Neuron (in vitro differentiated cells): ENCODE data around the gene RNF8.
"Not testable (repeated sequence)": the region's sequence is repeated elsewhere in the genome, so short reads cannot be mapped to it uniquely, and the experiment has no call there.

ENCODE experiments used
- H2AFZ ChIP-seq: one replicate; pipeline ENCODE4 v1.6.1; 2013; ENCODE audit warnings: low read depth, mild to moderate bottlenecking, inconsistent platforms, low read length, moderate library complexity
- H3K27me3 ChIP-seq: one replicate; pipeline ENCODE4 v1.6.1; 2013; ENCODE audit warnings: low read length; ENCODE audit not compliant: insufficient read depth
- H3K36me3 ChIP-seq: one replicate; pipeline ENCODE4 v1.6.1; 2013; ENCODE audit warnings: low read length; ENCODE audit not compliant: insufficient read depth
- H3K4me1 ChIP-seq: one replicate; pipeline ENCODE4 v1.6.1; 2013; ENCODE audit warnings: low read length; ENCODE audit not compliant: insufficient read depth
- H3K4me3 ChIP-seq: 2 replicates; pipeline ENCODE4 v1.5.1; 2013; ENCODE audit warnings: mild to moderate bottlenecking, low read length, moderate library complexity
- H3K9me3 ChIP-seq: one replicate; pipeline ENCODE4 v1.6.1; 2013; ENCODE audit warnings: low read length

RNF8 gene

GRCh38 chr6:37435816-37436215 lies 82.0 kb downstream of the RNF8 start:
- H3K4me3 ChIP-seq = no peak overlapping the region

GRCh38 chr6:37438930-37439329 lies 85.1 kb downstream of the RNF8 start:
- Histone ChIP-seq H3K4me1 (peaks cover 5% of the 10 kb centered on the region), H2AFZ (no peak overlapping the region), H3K36me3 (peaks cover 29% of the 10 kb centered on the region), H3K9me3 (no peaks in the 10 kb centered on the region), H3K27me3 (no peaks in the 10 kb centered on the region), H3K4me3 (no peak overlapping the region)

More at GRCh38 chr6:37435816-37436215, 82.0 kb downstream of the RNF8 start:
- H3K9me3 ChIP-seq = no peaks in the 10 kb centered on the region
- H3K36me3 ChIP-seq = peaks cover 20% of the 10 kb centered on the region
- no peak overlapping the region for H2AFZ ChIP-seq
- no peaks in the 10 kb centered on the region for H3K27me3 ChIP-seq
- peaks cover 16% of the 10 kb centered on the region for H3K4me1 ChIP-seq

- Histone ChIP-seq H3K4me1 (no peaks in the 10 kb centered on the region), H3K27me3 (no peaks in the 10 kb centered on the region), H3K9me3 (no peaks in the 10 kb centered on the region), H3K4me3 (no peak overlapping the region), H2AFZ (no peak overlapping the region), H3K36me3 (peaks cover 39% of the 10 kb centered on the region)
Observed at GRCh38 chr6:37441651-37442050, 87.9 kb downstream of the RNF8 start.

- no peaks in the 10 kb centered on the region for H3K4me1 ChIP-seq
- H3K4me3 ChIP-seq = no peak overlapping the region
- peaks cover 42% of the 10 kb centered on the region for H3K36me3 ChIP-seq
- no peaks in the 10 kb centered on the region for H3K9me3 ChIP-seq
- no peaks in the 10 kb centered on the region for H3K27me3 ChIP-seq
- no peak overlapping the region for H2AFZ ChIP-seq
Observed at GRCh38 chr6:37442416-37443215, 88.8 kb downstream of the RNF8 start.

GRCh38 chr6:37443216-37443542 lies 89.4 kb downstream of the RNF8 start:
- not testable (repeated sequence) for H2AFZ ChIP-seq, H3K27me3 ChIP-seq, H3K9me3 ChIP-seq, H3K4me3 ChIP-seq, H3K4me1 ChIP-seq
- peaks cover 40% of the 10 kb centered on the region for H3K36me3 ChIP-seq
